Measurements from ENCODE around the gene DCST2. TPM values are rescaled to one million over a fixed set of nuclear protein-coding genes. Genes with fewer than 3 reads are reported as not detected.

DCST2 gene
- total and polyA plus RNA-seq, 9 of the 15 experiments (the other 6 are each of a cell fraction or from before 2014, with no cell fraction given) = 0.09 to 0.49 (median 0.11) TPM; not detected in 3

- H3K27ac ChIP-seq (ENCODE audit: extremely low read depth, low read depth, low read length) = no peak overlapping the region
- H3K36me3 ChIP-seq (ENCODE audit: control insufficient read depth, insufficient read depth, low read length) = no peaks in the 10 kb centered on the region
- H3K79me2 ChIP-seq (ENCODE audit: control insufficient read depth, insufficient read depth, low read length) = no peaks in the 10 kb centered on the region
- H3K9me1 ChIP-seq (ENCODE audit: control insufficient read depth, insufficient read depth, low read length) = no peaks in the 10 kb centered on the region
- DNase-seq (ENCODE audit: extremely low read depth in 1 of 4, low spot score in 3 of 4) (no peak), ATAC-seq (no peak), FAIRE-seq (no peak)
- POLR2A ChIA-PET = interaction anchor here (0.6 kb wide), 1 partner anchor 688 kb away, joined by 3 read pairs; no protein-coding TSS in a partner anchor
- H3K4me3 ChIP-seq = no peak overlapping the region
- H3K4me2 ChIP-seq (ENCODE audit: insufficient read depth, low read length) = no peak overlapping the region
- CTCF ChIA-PET (ENCODE audit: low intra/inter-chr PET ratio) = no interaction called here
- peaks cover 3 to 9% of the 10 kb centered on the region in 2 experiments; a peak in 2 of 5 replicates for H3K4me1 ChIP-seq (replicated peaks in 1 of 2; ENCODE audit: control insufficient read depth in 2 of 2, insufficient read depth in 2 of 2, low read length in 2 of 2)
- H3K9ac ChIP-seq (ENCODE audit: insufficient read depth in 1 of 2, low read depth in 2 of 2, low read length in 2 of 2) = peak overlapping the region in 1 of 2 experiments; percentile 64; a peak in 2 of 4 replicates
- no peaks in the 10 kb centered on the region for H3K9me3 ChIP-seq (replicated peaks; ENCODE audit: control insufficient read depth, insufficient read depth, low read depth, low read length)
- 33% methylated on average over 4 of the region's 4 CpGs for WGBS (ENCODE audit: insufficient coverage, low coverage, missing lambda C conversion rate)
- in situ Hi-C loops (cut with MboI) (no loop called here), intact Hi-C loops (cut with micrococcal nuclease) (no loop called here)
- H4K20me1 ChIP-seq (replicated peaks; ENCODE audit: control insufficient read depth, insufficient read depth, low read length) = no peaks in the 10 kb centered on the region
- TF ChIP-seq THRAP3 (IDR thresholded peaks at IDR 0.05; ENCODE audit: borderline replicate concordance) = no peak
- no TSS peak for BruUV-seq (replicated peaks)
- H2AFZ ChIP-seq (ENCODE audit: low read depth, low read length) = no peak overlapping the region
- H3K27me3 ChIP-seq (ENCODE audit: control insufficient read depth in 2 of 2, insufficient read depth in 2 of 2, low read length in 2 of 2) = peaks cover 0 to 10% of the 10 kb centered on the region in 2 experiments; a peak in 3 of 5 replicates
Measured at GRCh38 chr1:155039308-155039669, 5.7 kb upstream of the DCST2 start.

- in situ Hi-C loops (cut with MboI) (no loop called here), intact Hi-C loops (cut with micrococcal nuclease) (no loop called here)
- peak; percentile 11 for FAIRE-seq
- H3K9ac ChIP-seq (ENCODE audit: insufficient read depth in 1 of 2, low read depth in 2 of 2, low read length in 2 of 2) = peak overlapping the region in 1 of 2 experiments; percentile 64; a peak in 2 of 4 replicates
- no peaks in the 10 kb centered on the region for H3K9me3 ChIP-seq (replicated peaks; ENCODE audit: control insufficient read depth, insufficient read depth, low read depth, low read length)
- whole genome bisulfite sequencing (ENCODE audit: insufficient coverage, low coverage, missing lambda C conversion rate) = 20% methylated on average over 8 of the region's 8 CpGs
- H4K20me1 ChIP-seq (replicated peaks; ENCODE audit: control insufficient read depth, insufficient read depth, low read length) = no peaks in the 10 kb centered on the region
- peak in 1 of 4 experiments; percentile 26 for DNase-seq (ENCODE audit: extremely low read depth in 1 of 4, low spot score in 3 of 4)
- CTCF ChIA-PET (ENCODE audit: low intra/inter-chr PET ratio) = no interaction called here
- H3K4me3 ChIP-seq = no peak overlapping the region
- BruUV-seq (replicated peaks) = no TSS peak
- ATAC-seq = peak; percentile 59
- peaks cover 3 to 9% of the 10 kb centered on the region in 2 experiments; a peak in 2 of 5 replicates for H3K4me1 ChIP-seq (replicated peaks in 1 of 2; ENCODE audit: control insufficient read depth in 2 of 2, insufficient read depth in 2 of 2, low read length in 2 of 2)
- no peaks in the 10 kb centered on the region for H3K36me3 ChIP-seq (ENCODE audit: control insufficient read depth, insufficient read depth, low read length)
- peak overlapping the region; percentile 56; the same call in 1 of the 2 replicates for H2AFZ ChIP-seq (ENCODE audit: low read depth, low read length)
- H3K9me1 ChIP-seq (ENCODE audit: control insufficient read depth, insufficient read depth, low read length) = no peaks in the 10 kb centered on the region
- H3K27me3 ChIP-seq (ENCODE audit: control insufficient read depth in 2 of 2, insufficient read depth in 2 of 2, low read length in 2 of 2) = peaks cover 0 to 15% of the 10 kb centered on the region in 2 experiments; a peak in 3 of 5 replicates
- no peak overlapping the region for H3K27ac ChIP-seq (ENCODE audit: extremely low read depth, low read depth, low read length)
- H3K4me2 ChIP-seq (ENCODE audit: insufficient read depth, low read length) = no peak overlapping the region
- POLR2A ChIA-PET = interaction anchor here (0.6 kb wide), 2 partner anchors 15 to 688 kb away, joined by 3 read pairs; no protein-coding TSS in a partner anchor
- no peaks in the 10 kb centered on the region for H3K79me2 ChIP-seq (ENCODE audit: control insufficient read depth, insufficient read depth, low read length)
- no peak for TF ChIP-seq ZBTB5 (IDR thresholded peaks at IDR 0.05)
- no peak for TF ChIP-seq EHMT2 (IDR thresholded peaks at IDR 0.05)
- no peak for TF ChIP-seq HIVEP1 (CRISPR knock-in tag; IDR thresholded peaks at IDR 0.05)
- no peak for TF ChIP-seq SAP30 (IDR thresholded peaks at IDR 0.05; ENCODE audit: borderline replicate concordance, insufficient read depth, low read depth, low read length, poor library complexity, severe bottlenecking)
- no peak for TF ChIP-seq CUX1 (CRISPR knock-in tag; IDR thresholded peaks at IDR 0.05)
Measured at GRCh38 chr1:155038602-155039307, 5.2 kb upstream of the DCST2 start.

All from K562 (cell line).